GM12874 (cell line): ENCODE results near the gene DUSP22.

Experiments used
- TF ChIP-seq, protein P1 (sequence below): IDR thresholded peaks from 2 replicates; pipeline ENCODE4 v1.5.1; 2011; ENCODE audit warnings: low read depth, mild to moderate bottlenecking, control low read depth, low read length, moderate library complexity; ENCODE audit not compliant: insufficient read depth

DUSP22 gene

DNA sequence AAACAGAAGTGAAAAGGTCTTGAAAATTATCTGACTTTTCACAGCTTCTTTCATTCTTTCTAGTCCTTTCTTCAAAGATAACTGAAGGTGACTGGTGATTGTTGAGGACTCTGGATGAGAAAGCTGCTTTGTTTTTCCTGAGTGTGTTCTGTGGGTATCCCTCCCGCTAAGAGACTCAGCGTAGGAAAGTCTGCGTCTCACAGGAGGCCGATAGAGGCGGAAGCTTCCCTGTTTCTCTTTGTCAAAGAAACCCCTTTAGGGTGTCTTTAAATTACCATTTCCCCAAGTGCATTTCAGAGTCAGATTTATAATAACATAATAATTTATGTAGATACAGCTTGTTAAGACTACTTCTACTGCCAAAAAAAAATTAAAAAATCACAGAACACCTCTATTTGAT is 68.1 kb downstream of the DUSP22 start:
- TF ChIP-seq, protein P1, sequence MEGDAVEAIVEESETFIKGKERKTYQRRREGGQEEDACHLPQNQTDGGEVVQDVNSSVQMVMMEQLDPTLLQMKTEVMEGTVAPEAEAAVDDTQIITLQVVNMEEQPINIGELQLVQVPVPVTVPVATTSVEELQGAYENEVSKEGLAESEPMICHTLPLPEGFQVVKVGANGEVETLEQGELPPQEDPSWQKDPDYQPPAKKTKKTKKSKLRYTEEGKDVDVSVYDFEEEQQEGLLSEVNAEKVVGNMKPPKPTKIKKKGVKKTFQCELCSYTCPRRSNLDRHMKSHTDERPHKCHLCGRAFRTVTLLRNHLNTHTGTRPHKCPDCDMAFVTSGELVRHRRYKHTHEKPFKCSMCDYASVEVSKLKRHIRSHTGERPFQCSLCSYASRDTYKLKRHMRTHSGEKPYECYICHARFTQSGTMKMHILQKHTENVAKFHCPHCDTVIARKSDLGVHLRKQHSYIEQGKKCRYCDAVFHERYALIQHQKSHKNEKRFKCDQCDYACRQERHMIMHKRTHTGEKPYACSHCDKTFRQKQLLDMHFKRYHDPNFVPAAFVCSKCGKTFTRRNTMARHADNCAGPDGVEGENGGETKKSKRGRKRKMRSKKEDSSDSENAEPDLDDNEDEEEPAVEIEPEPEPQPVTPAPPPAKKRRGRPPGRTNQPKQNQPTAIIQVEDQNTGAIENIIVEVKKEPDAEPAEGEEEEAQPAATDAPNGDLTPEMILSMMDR: no peak

DNA sequence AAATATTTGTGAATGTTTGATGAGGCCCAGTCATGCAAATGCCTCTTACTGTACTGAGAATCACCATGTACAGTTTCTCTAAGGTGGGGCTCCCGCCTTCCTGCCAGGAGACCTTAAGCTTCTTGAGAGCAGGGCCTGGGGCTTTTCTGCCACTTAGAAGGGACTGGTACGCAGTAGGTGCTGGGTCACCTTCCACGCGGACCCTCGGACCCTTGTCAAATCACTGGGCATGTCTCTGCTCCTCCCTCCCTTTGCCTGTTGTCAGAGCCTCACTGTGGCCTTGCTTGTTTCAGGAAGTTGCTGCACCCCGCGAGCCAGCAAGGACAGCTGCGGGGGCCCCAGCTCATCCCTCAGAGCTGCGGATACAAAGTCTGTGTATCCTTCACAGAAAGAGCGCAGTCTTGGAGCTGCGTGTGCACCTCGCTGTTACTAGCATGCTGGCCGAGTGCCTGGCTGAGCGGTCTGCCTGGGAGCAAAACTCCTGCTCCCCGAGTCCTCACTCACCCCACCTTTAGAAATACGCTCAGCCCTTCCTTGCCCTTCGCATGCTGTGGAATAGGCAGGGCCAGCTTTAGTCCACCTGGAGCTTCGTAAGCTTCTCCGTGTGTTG is 68.6 kb downstream of the DUSP22 start:
- TF ChIP-seq, protein P1: no peak

DNA sequence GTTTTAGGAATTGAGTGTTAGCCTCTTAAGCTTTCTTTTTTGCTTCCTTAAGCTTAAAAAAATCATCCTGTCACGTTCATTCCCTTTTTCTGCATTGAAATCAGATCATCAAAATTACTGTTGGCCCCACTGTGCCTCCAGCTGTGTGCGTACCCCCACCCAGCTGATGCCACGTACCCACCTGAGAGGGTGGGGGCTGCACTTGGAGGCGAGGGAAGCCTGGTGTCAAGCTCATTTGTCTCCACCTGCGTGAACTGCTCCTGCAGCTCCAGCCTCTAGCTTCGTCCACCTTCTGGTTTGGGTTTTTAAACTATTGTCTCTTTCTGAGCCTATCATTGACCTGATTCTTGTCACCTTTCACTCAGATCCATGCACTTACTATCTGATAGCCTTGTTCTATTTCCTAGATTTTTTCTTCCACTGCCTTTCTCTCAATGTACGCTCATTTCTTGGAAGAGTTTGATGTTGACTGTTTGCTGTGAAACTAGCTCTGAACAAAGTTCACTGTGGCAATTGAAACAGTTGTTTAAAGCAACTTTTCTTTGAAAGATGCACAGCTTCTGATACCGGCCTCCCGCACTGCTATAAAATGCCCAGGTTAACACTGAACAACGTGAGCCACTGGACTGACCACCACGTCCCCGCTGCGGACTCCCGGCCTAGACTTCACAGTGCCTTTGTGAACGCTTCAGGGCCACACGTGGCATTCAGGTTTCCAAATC is 69.3 kb downstream of the DUSP22 start:
- TF ChIP-seq, protein P1: no peak

DNA sequence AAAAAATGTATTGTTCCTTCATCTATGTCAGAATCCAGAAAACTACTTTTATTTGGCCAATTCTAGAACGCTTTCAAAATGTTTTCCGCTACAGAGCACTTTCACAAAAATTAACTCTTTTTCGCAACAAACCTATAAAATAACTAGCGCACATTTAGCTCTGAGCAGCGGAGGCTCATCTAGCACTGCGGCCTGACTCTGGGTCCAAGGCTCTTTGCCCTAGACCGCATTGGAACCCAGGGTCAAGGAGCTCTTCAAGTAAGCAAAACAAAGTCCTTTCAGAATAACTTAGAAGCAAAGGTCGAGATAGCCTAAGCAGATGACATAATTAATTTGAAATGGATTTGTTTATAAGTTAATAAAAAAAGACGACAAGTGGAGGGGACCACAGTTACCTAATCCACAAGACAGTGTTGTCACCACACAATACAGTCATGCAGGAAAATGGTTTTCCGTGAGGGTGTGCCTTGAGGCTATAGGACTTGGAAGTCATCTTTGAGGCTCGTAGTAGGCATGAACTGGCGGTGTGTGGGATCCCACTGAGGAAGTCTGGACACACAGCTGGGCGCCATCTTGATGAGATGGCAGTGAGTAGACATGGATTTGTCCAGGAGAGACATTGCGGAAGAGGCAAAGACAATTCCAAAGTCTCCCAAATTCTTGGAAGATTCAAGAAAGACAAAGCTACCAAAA is 70.1 kb downstream of the DUSP22 start:
- TF ChIP-seq, protein P1: no peak

DNA sequence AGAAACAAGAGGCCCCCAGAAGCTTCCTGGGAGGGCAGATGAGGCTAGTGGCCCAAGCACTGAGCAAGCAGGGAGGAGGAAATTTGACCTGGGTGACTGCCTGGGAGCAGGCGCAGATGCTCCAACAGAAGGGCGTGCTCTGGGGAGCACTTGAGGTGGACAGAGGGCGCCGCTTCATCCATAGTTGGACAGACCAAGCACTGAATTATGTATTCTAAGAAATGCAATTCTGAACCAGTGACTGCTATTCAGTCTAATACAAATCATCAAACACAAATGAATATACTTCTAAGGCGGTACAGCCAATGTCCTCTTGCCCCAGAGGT is 70.6 kb downstream of the DUSP22 start:
- TF ChIP-seq, protein P1: no peak

DNA sequence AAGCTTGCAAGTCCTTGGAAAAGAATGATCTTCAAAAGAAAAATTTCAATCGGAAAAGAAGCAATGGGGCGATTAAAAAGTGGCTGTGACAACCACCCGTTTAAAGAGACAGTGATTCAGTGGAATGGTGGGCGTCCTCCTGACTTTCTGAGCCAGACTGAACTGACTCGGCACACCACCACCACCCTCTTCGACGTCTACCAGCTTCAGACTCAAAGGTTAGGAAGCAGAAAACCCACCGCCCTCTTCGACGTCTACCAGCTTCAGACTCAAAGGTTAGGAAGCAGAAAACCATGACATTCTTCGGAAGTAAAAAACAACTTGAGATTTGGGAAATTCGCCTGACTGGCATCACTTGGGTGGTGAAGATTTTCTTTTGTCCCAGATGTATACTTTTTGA is 71.0 kb downstream of the DUSP22 start:
- TF ChIP-seq, protein P1: no peak

DNA sequence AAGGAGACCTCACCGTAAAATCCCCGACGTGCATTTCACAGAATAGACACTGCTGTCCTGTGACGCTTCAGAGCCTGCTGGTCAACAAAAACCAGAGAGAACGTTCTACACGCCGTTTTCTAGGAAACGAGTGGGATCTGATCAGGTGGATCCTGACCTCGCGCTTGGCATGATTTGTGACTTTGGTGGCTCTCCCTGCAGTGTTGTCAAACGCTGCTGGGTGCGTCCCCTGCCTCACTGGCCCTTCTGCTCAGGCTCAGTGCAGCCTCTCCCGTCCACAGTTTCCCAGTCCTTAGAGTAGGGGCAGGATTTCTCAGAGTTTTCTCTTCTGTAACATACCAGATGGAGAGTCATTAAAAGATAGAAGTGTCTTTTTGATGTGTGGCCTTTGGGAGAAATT is 71.6 kb downstream of the DUSP22 start:
- TF ChIP-seq, protein P1: no peak
